Kidney epithelial cell (primary cell): ENCODE measurements around the gene ST6GALNAC4. TPM values are rescaled to one million over a fixed set of nuclear protein-coding genes. Genes with fewer than 3 reads are reported as not detected.
A peak's percentile ranks its signal among the peaks of the same experiment; 100 is the strongest.

Source experiments
- DNase-seq: peaks from one replicate; pipeline ENCODE4 v3.0.0-alpha.2; 2010; ENCODE audit warnings: low read depth
- H3K27me3 ChIP-seq: 2 replicates; pipeline ENCODE4 v1.6.0; 2011; ENCODE audit warnings: low read length; ENCODE audit not compliant: control insufficient read depth, insufficient read depth
- H3K36me3 ChIP-seq: 2 replicates; pipeline ENCODE4 v1.5.1; 2011; ENCODE audit warnings: low read length; ENCODE audit not compliant: control insufficient read depth, insufficient read depth
- H3K4me3 ChIP-seq: 2 replicates; pipeline ENCODE4 v1.5.1; 2011; ENCODE audit warnings: low read depth, mild to moderate bottlenecking, control low read depth, low read length
- total RNA-seq: library from RNA; depleted of rRNA; stranded (reverse); fragments of >200 nt; gene quantifications from 2 replicates; pipeline ENCODE4 v1.2.3, GENCODE V29; 2015
- TF ChIP-seq, protein P1 (sequence below): IDR thresholded peaks from 2 replicates; pipeline ENCODE4 v1.5.1; 2011; ENCODE audit warnings: mild to moderate bottlenecking, moderate library complexity, low read length, control low read depth, inconsistent platforms; ENCODE audit not compliant: insufficient read depth, poor library complexity, severe bottlenecking

The ST6GALNAC4 gene
- total RNA-seq, 1 donor from 2014 or later, result 21.0 TPM

DNA sequence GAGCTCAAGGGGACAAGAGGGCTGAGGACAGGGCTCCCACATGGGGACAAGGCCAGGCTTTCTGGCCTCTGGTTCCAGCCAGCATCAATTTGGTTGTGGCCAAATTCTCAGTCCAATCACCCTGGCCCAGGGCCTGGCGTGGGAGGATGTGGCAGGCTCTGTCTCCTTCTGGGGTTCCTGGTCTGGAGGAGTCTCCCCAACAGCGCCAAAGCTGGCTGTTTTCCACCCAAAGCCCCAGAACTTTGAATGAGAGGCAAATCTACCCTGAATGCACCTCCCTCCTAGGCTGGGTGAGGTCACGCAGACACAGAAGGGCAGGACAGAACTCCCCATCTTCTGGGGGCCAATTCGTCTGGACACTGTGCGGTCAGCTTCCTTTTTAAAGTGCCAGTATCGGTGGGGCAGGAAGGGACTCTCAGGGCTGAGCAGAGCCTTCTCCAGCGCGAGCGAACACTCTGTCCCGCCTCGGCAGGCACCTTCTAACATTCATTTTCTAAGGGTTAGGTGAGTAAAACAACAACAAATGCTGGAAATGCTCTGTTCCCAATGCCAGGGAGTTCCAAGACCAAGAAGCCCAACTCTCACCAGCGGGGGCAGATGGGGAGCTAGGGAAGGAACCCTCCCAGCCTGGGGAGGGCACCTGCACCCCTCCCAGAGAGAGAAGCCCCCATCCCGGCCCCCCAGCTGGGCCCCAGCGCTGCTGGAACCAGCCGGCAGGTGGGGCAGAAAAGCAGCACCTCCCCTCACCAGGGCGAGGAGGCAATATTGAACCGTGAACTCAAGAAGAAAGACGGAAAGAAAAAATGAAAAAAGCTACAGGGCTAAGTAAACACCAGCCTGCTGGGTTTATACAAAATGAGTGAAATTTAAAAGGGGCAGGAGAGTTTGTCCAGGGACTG, 24.5 kb upstream of the ST6GALNAC4 start:
- H3K36me3 ChIP-seq, result no peaks in the 10 kb centered on the region
- H3K27me3 ChIP-seq, result no peaks in the 10 kb centered on the region
- H3K4me3 ChIP-seq, result no peak overlapping the region
- TF ChIP-seq, protein P1, sequence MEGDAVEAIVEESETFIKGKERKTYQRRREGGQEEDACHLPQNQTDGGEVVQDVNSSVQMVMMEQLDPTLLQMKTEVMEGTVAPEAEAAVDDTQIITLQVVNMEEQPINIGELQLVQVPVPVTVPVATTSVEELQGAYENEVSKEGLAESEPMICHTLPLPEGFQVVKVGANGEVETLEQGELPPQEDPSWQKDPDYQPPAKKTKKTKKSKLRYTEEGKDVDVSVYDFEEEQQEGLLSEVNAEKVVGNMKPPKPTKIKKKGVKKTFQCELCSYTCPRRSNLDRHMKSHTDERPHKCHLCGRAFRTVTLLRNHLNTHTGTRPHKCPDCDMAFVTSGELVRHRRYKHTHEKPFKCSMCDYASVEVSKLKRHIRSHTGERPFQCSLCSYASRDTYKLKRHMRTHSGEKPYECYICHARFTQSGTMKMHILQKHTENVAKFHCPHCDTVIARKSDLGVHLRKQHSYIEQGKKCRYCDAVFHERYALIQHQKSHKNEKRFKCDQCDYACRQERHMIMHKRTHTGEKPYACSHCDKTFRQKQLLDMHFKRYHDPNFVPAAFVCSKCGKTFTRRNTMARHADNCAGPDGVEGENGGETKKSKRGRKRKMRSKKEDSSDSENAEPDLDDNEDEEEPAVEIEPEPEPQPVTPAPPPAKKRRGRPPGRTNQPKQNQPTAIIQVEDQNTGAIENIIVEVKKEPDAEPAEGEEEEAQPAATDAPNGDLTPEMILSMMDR, result no peak
- DNase-seq, result no peak

DNA sequence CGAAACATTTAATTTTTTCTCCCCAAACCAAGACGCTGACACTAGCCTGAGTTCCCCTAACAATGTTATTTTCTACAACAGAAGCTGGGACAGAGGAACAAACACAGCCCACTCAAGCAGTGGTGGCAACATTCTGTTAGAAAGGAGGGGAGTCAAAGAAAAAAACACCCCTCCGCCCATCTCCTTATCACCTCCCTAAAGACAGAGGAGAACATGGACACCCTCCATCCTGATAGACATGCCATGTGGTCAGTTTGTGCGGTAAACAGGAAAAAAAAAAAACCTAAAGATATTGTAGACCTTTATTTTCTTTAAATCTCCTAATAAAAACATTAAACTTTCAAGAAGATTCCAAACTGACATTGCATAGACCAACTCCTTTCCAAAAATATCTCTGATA, 23.8 kb upstream of the ST6GALNAC4 start:
- TF ChIP-seq, protein P1, result no peak
- Histone ChIP-seq H3K27me3 (no peaks in the 10 kb centered on the region), H3K36me3 (no peaks in the 10 kb centered on the region), H3K4me3 (no peak overlapping the region)
- no peak for DNase-seq

DNA sequence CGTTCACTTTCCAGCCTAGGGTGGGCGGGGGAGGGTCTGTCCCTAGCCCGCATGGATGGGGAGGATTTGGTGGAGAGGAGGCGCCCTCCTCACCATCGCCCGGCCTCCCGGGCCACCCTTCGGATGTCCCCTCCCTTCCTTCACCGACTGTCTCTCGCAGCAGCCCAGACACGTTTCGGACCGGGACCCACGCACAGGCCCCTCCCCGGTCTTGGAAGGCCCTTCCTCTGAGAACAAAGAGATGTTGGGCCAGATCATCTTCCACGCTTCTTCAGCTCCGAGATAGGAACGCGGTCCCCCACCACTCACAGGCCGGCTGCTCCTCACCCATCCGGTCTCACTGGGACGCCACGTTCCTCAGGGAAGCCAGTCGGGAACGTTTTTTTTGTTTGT, 21.5 kb upstream of the ST6GALNAC4 start:
- TF ChIP-seq, protein P1, result no peak
- no peaks in the 10 kb centered on the region for H3K27me3 ChIP-seq
- H3K4me3 ChIP-seq, result peak overlapping the region; percentile 97
- H3K36me3 ChIP-seq, result no peaks in the 10 kb centered on the region
- DNase-seq, result no peak

DNA sequence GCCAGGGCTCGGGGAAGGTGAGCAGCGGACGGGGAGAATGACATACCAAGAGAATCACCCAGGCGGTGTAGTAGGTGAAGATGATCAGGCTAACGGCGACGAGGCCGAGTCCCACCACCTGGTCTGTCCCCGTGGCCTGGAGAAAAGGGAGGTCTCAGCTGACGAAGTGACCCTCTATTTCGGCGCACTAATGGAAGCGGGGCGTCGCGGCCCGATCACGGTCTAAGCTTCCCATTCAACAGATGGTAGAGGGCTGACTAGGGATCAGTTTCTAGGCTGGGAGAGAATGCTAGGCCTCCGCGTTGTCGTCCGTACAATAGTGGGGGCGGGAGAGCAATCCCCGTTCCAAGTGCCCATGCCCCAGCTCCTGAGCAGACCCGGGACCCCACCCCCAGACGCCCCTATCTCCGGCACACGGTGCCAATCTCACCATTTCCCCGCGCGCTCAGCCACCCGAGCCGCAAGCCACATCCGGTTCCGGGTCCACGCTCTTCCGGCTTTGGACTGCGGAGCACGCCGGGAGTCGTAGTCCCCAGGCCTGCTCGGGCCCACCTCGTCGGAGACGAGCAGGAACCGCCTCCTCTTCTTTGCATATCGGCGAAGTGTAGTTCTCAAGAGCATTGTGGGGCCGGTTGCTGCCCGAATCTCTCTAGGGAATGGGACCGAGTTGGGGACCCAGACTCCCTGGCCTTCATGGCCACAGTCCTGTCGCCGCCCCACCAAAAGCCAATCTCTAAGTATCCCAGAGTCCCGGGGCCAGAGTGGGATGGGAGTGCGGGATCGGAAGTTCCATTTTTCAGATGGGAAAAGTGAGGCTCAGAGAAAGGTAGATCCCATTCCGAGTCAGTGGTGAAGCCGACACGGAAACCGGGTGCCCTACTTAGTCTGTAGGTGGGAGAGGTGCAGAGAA, 20.8 kb upstream of the ST6GALNAC4 start, which contains the start of gene DPM2:
Gene DPM2 (minus strand): TSS at position 467 of the 910 bp plus-strand sequence. CDS start 34 bp downstream, at position 433.
- peak; percentile 59 for DNase-seq
- Histone ChIP-seq H3K36me3 (no peaks in the 10 kb centered on the region), H3K4me3 (peak within 1 kb of the TSS; percentile 97), H3K27me3 (no peaks in the 10 kb centered on the region)
- TF ChIP-seq, protein P1, result no peak

DNA sequence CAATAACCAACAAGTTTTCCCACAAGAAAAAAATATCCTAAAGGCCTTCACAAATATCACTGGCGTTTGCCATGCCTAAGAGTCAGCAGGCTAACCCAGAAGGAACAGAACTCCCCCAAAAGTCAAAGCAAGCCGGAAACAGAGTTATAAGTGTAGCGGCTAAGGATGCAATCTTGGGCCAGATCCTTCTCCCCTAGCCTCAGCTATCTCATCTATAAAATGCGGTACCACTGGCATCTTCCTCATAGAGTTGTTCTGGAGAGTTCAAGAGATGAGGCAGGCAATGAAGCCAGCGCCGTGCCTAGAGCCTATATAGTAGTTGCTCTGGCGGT, 20.2 kb upstream of the ST6GALNAC4 start:
- DNase-seq, result no peak
- TF ChIP-seq, protein P1, result no peak
- no peaks in the 10 kb centered on the region for H3K27me3 ChIP-seq
- H3K36me3 ChIP-seq, result no peaks in the 10 kb centered on the region
- H3K4me3 ChIP-seq, result peak overlapping the region; percentile 97
